Astrocyte (in vitro differentiated cells and primary cell): ENCODE measurements around the gene RPRD1B.

Experiments used
- CTCF ChIP-seq: IDR thresholded peaks from 2 replicates; pipeline ENCODE4 v1.5.1; 2011; ENCODE audit warnings: low read depth, mild to moderate bottlenecking, inconsistent platforms, low read length, moderate library complexity; ENCODE audit not compliant: insufficient read depth
- EZH2 ChIP-seq: IDR thresholded peaks from 2 replicates; pipeline ENCODE4 v1.6.1; 2012; ENCODE audit warnings: mild to moderate bottlenecking, low read length, inconsistent platforms; ENCODE audit not compliant: insufficient read depth

- TF ChIP-seq CTCF (no peak), EZH2 (no peak)
Observed at GRCh38 chr20:38141204-38141888, 107.8 kb downstream of the RPRD1B start.
